HG02852 (cell line): ENCODE measurements around the gene CCK.

Source experiments
- ATAC-seq: cut with Tn5 transposase; IDR thresholded peaks from one replicate; pipeline ENCODE4 v1.9.1; 2021; ENCODE audit warnings: mild to moderate bottlenecking, moderate library complexity; ENCODE audit not compliant: unreplicated experiment

The CCK gene

DNA sequence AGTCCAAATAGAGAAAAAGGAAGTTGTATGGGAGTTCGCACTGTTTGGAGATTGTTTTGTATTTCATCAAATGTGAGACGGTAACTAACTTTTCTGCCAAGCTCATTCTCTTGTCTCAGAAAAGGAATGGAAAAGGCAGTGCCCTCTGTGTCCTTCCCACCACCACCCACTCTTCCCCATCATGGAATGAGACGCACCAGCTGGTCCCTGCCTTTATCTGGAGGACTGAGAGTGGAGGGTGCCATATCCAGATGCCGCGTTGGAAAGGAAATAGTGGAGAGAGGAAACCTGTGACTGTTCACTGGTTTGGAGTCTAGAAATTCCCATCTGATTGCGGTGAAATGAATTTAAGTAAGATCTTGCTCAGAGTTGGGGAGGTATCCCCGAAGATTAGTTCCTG is 3.7 kb upstream of the CCK start:
- no peak for ATAC-seq

DNA sequence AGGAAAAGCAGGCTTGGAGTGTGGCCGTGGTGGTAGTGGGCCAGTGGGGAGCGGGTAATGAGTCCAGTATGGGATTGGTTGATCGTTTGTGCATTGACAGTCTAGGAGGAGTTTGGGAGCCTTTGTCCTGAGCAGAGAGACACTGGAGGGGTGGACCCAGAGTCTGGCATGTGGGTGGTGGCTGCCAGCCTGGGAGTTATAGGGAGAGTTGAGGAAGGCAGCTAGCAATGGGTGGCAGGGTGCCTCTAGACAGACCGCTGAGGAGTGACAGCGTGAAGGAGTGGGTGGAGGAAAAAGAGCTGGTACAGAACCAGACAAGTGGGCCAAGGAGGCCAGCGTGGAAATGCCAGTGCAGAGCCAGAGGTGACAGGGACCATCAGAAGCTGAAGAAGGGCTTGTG is 1.9 kb upstream of the CCK start:
- no peak for ATAC-seq

DNA sequence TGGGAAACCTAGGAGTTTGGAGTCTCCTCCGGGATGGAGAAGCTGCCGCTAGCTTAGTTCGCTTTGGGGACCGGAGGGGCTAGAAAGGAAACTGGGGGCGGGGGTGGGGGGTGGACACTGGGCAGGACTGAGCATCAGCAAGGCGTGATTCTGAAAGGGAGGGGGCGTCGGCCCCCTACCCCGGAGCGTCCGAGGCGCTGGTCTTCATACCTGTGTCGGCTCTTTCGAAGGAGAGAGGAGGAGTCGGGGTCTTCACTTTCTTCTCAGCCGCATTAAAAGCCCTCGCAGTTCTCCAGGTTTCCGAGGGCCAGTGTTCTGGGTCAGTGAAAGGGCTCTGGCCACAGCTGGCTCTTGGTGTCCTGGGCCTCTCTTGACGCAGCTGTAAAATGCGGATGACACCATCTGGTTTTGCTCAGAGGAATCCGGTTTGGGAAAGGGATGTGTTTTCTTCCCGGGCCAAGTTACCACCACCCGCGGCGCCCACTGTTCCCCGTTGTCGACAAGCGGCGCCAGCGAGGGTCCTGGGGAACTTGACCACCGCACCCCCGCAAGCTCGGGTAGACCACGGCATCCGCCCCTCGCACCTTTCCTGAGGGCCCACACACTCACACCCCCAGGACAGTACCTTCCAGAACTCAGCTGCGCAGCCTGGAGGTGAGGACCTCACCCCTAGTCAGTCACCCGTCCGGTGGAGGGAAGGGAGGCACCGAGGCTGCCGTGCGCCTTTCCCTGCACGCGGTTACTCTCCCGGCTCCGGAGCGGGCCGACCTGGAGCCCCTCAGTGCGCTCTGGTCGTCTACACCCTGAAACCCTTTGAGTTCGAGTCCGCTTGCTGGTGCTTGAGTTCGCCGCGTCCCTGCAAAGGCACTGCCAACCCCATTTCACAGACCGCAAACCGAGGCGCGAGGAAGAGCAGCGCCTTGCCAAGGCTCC is 660 bp downstream of the CCK start:
- no peak for ATAC-seq

DNA sequence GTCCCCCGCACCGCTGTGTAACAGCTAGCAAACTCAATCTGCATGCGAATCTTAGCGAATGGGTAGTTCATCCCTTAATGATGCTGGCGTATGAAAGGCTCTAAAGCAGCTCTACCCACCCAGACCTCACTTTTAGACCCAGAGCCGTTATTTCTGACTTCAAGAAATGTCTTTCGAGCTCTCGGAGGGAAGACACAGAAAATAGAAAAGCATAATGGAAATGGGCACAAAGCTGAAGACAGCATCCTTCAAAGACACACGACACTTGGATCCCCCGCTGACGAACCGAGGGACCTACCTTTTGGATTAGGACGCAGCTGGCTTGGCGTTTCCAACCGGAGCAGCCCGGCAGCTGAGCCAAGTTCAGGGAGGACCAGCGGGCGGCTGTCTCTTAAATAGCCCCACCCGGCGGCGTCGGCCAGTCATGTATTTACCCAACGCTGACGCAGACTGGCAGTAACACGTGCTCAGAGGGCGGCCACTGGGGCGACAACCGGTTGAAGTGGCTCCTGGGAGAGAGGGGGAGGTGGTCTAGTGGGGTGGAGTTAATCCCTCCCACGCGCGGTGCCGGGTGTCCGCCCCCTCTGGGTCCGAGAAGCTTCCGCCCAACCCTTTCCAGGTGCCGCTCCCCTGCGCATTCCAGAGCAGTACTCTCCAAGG is 1.5 kb downstream of the CCK start:
- ATAC-seq = no peak

DNA sequence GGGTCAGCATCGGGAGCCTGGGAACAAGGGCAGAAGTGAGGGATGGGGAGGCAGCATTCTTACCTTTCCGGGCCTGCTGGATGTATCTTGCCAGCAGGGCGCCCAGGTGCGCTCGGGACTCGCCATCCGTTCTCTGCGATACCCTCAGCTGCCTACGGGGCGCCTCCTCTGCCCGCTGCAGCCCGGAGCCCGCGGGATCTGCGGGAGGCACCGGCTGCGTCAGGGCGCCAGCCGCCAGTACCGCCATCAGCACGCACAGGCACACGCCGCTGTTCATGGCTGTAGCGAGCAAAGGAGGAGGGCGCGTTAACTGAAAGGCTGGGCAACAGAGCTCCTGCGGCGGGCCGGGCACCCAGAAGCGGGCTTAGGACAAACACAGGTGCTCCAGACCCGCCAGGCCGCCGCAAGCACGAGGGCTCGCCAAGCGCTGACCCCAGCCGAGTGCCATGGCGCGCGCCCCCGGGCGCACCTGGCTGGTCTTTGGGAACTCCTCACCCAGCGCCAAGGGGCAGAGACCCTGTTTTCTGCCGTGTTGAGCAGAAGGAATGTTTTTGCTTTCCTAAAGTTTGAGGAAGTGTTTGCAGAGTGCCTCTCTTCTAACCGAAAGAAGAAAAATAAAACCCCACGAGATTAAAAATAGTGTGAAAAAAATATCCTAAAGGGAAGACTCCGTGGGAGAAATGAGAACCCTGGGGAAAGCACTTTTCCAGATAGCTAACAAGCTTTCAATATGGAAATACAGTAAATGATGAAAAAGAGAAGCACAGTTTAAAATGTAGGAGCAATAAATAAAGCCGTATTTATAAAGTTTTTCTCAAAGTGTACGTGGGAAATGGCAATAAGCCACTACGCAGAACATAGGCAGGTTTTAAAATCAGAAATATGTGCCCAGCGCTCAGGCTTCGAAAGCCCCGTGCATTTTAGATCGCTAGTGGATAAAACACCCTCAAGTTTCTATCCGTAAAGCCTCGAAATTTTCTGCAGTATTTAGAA is 2.3 kb downstream of the CCK start:
- ATAC-seq = no peak

DNA sequence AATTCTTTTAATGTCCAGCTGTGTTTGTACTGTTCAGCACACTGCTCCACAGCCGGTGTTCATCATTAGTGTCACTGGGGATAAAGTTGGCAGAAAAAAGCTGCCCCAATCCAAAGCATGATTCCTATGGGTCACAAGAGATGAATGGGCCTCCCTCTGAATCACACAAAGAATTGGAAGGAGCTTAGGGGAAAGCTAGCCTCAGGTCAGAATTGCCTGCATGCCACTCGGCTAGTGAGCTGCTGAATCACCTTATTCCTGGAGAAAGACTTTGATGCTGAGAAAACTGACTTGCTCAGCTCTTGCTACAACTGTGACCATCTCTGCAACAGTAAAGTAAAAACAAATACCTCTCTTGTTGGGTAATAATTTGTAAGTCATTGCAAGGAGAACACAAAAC is 3.5 kb downstream of the CCK start:
- no peak for ATAC-seq

DNA sequence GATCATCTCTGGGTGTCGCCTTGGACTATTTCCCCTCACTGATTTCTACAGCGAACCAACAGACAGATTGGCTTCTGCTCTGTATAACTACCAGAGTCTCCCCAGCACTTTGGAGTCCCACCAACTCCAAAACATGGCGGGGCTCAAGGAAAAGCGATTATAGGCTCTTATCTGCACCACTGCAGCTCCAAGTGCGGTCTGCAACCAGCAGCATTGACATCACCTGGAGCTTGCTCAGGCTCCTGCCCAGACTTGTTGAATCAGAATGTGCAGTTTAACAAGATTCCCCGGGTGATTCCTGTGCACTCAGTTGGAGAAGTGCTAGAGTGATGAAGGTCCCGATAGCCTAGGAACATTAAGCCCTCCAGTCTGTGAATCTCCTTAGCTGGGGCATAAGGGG is 9.0 kb downstream of the CCK start:
- no peak for ATAC-seq

DNA sequence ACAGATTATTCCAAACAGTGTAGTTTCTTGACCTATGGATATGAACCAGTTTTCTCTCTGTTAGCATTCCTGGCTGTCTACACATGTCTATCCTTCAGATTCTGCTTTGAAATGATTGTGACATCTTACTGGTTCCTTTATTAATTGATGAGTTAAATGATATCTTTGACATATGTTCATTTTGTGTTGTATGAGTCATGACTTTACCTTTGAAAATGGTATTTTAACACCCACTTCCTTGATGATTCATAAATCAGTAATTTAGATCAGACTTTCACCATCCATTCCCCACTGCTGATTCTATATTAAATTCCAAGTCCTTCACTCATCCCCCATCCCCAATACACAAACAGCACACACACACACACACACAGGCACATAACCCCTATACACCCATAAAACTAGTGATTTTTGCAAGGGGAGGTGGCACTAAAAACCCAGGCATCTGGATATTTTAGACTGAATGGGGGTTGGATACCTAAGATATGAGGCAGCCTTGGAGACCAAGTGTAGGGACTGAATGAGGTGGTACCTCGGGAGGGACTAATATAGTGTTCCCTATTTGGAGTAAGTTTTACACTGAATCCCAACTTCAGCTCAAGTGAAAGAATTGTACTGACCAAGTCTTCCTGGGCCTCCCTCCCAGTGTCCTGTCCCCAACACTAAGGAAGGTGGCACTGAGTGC is 9.7 kb downstream of the CCK start:
- ATAC-seq = no peak

DNA sequence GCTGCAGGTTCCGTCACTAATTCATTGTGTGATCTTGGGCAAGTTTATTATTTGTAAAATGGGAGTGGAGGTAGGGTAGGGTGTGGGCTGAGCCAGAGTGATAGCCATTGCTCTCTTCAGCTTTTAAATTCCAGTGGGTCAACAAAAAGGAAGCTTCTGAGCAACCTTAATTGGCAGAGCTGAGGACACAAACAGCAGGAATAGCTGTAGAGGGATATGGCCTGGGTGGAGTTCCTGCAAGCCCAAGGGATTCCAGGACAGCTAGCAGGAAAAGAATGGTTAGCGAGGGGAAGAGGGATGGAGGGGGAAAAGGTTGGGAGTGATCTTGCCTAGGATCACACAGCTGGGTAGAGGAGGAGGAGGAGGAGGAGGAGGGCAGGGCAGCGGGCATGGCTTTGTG is 11.4 kb downstream of the CCK start:
- ATAC-seq = no peak

DNA sequence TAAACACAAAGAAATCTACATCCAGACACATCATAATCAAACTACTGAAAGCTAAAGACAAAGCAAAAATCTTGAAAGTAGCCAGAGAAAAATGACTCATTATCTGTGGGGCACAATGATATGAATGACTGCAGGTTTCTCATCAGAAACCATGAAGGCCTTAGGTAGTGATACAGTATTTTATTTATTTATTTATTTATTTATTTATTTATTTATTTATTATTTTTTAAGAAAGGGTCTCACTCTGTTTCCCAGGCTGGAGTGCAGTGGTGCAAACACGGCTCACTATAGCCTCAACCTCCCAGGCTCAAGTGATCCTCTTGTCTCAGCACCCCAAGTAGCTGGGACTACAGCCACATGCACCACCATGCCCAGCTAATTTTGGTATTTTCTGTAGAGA is 15.2 kb downstream of the CCK start:
- no peak for ATAC-seq

DNA sequence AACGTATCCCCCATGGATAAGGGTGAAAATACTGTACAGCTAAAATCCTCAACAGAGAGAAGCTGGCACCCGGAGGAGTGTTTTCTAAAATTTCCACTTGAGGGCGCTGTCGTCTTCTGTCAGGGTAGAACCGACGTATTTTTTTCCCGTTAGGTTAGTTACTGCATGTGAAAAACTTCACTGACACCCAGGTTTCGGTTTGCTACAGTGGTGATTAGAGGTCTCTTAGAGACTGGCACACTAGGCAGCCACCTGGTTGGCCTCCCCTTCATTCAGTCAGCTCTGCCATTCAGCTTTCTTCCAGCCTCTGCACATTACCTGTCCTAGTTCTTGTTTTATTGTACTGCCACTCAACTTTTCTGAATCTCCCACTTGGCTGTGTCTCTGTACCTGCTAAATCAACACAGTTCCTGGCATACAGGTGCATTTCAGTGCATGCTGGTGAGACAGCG is 18.4 kb downstream of the CCK start:
- ATAC-seq = peak; percentile 54

DNA sequence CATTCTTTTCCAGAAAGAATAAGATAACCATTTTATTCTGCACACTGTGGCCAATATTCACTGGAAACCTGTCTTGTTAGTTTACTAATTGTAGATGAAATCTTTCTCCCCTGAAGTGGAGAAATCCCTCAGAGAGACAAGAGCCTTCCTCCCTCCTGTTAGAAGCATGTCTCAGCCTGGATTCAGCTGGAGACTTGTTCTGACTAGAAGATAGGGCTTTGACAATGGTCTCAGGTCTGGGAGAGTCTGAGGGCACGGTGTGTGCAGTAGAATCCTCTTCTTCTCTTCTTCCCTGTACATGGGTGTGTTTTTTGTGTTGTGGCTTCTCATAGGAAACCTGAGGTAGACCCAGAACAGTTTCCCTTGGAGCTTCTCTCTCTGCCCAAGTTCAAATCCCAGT is 19.9 kb downstream of the CCK start:
- no peak for ATAC-seq

DNA sequence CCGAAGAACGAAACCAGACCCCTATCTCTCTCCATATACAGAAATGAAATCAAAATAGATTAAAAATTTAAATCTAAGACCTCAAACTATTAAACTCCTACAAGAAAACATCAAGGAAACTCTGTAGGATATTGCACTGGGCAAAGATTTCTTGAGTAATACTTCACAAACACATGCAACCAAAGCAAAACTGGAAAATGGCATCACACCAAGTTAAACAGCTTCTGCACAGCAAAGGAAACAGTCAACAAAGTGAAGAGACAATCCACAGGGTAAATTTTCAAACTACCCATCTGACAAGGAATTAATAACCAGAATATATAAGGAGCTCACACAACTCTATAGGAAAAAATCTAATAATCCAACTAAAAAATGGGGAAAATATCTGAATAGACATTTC is 29.4 kb downstream of the CCK start:
- no peak for ATAC-seq

DNA sequence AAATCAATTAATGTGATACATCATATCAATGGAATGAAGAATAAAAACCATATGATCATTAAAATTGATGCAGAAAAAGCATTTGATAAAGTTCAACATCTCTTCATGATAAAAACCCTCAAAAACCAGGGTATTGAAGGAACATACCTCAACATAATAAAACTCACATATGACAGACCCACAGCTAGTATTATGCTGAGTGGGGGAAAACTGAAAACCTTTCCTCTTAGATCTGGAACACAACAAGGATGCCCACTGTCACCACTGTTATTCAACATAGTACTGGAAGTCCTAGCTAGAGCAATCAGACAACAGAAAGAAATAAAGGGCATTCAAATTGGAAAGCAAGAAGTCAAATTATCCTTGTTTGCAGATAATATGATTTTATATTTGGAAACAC is 30.5 kb downstream of the CCK start:
- no peak for ATAC-seq

DNA sequence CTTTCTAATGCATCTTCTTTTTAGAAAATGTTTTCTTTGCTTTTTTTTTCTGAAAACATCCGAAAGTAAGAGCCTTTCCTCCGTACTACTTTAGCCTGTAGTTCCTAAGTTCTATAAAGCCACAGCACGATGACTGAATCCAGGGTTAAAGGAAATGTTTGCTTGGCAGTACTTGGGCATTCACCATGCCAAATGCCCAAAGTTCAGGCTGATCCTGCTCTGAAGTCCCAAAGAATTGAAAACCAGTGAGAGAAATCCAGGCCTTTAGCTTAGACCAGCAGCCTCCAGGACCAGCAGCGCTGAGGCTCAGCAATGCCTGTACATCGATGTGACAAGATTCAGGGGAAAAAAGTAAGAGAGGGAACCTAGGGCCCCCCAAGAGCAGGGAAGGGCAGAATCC is 35.1 kb downstream of the CCK start:
- ATAC-seq = no peak

DNA sequence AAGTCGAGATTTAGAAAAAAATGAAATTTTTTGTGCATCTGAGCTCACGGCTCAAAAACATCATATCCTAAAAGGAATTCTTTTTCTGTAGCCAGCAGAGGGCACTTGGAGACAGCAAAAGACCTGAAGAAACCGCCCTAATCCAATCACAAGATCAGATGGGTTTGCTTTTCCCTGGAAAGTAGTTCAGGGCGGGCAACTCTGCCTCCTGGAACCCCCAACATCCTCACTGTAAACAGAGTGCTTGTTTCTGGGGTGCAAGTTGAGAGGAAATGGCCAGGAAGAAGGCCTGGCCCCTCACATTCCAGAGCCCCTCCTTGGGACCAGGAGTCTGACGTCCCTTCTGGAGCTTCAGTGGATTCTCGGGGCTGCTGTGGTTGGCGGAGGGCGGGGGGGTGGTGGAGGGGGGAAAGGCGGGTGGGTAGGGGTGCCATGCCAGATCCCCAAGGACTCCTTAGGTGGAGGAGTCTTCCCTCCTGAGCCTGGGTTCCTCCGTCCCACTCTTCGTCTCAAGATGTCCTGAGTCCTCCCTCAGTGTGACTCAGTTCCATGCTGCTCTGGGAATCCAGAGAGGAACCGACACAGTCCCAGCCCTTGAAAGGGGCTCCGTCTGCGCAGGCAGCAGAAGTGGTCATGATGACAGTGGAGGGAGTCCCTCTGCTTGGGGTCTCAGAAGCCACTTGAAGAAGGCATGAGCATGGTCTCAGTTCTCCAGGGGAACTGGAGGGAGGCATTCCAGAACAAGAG is 35.9 kb downstream of the CCK start:
- no peak for ATAC-seq

DNA sequence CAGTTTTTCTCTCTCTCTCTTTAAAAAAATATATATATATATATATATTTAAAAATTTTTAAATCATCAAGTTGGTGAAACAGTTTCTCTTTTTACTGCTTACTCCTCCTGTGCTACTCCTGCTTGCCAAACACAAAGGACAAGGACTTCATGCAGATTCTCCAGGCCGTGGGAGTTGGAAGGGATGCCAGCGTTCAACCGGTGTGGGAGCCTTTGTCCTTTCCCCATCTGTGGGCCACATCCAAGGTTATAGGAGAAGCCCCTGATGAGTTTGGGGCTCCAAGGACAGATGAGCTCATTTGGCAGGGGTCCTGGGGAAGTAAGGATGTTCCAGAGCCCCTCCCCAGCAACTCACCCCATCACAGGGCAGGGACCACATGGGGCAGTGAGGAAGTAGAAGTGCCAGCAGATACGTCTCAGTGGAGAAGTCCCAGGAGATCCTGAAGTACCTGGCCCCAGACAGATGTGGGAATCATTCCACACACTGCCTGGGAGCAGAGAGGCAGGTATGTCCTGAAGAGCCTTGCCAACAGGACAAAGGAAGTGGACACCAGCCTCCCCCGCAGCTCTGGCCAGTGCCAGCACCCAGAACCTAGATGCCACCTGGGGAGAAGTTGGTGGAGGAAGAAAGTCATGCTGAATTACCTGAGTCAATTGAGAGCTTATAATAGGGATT is 36.6 kb downstream of the CCK start:
- no peak for ATAC-seq

DNA sequence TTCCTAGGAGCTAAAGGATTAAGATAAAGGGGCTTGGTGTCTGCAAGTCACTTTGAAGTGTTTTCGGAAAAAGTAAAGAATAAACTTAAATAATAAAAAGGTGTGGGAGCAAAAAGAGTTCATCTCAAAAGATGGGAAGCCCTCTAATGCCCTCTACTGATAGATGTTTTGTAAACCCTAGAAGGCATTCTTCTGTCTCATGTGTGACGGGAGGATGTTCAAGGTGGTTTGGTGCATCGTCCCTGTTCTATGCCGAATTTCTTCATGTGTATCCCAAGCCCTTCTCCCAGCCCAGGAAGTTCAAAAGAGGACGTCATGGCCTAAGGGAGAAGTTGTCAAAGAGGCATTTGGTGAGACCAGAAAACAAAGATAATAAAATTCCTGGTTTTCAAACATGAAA is 37.2 kb downstream of the CCK start:
- no peak for ATAC-seq
